Right ventricle myocardium superior (tissue), 1 donor: ENCODE measurements around the gene SLC16A2. TPM values are rescaled to one million over a fixed set of nuclear protein-coding genes. Genes with fewer than 3 reads are reported as not detected.
"Not testable (repeated sequence)": the region's sequence is repeated elsewhere in the genome, so short reads cannot be mapped to it uniquely, and the experiment has no call there.

ENCODE experiments used
- ATAC-seq: fragments of 200-7000 bp; cut with Tn5 transposase; one replicate; pipeline ENCODE4 v1.9.1; 2020; ENCODE audit warnings: mild to moderate bottlenecking; ENCODE audit not compliant: poor library complexity
- DNase-seq: peaks from one replicate; pipeline ENCODE4 v3.0.0-alpha.2; 2020
- intact Hi-C: fragments of 100-400 bp; cut with DNase I; formaldehyde crosslinking; loops from one replicate; pipeline ENCODE4 v1.11.2; 2022
- total RNA-seq: library from RNA; stranded (reverse); fragmentation: NEBNext Ultra II Directional; extraction: Animal tissue kit (Norgen Biotek cat#: 25700); gene quantifications from one replicate; pipeline ENCODE4 v1.2.1, GENCODE V29; 2021
- donor health status: DM: no; HTN: yes; CAD: no; lungs with severe emphysema.

Gene SLC16A2
- total RNA-seq, 1 donor from 2014 or later = 5.7 TPM

DNA sequence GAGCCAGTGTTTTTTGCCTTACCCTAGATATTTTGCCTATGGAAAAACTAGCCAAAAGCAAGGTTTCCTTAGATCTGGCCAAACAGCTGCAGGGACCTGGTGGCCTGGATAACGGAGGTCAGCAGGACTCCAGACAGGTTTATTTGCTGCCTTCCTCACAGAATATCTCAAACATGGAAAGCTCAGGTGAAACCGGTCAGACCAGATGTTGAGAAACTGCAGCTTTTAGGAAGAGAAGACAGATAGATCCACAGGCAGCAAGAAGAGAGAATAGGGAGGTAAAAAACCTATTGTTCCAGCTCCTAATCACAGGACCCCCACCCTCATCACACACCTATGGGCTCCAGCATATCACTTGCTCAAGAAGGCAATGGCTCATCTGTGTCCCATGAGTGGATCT lies 16.2 kb downstream of the SLC16A2 start:
- DNase-seq (no peak), ATAC-seq (no peak)

GRCh38 chrX:74438764-74439163 lies 17.5 kb downstream of the SLC16A2 start:
- ATAC-seq (no peak), DNase-seq (no peak)
- intact Hi-C loops = no loop called here

More for the DNA sequence above, 16.2 kb downstream of the SLC16A2 start:
- intact Hi-C loops = no loop called here

DNA sequence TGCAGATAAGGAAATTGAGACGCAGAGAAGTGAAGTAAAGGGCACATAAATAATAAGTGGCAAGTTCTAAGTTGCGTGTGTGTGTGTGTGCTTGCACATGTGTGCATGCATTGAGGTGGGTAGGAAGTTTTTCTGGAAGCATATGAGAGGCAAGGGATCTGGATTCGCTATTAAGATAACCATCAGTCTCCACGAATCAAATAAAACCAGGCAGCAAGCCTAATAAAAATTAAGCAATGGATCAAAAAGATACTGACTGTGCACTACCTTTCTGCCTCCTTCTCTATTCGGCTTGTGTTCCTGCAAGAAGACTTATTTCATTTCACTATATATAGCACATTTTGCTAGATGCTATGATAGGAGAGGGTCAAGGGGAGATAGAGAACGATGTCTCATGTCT lies 23.8 kb downstream of the SLC16A2 start:
- no peak for DNase-seq
- no peak for ATAC-seq
- intact Hi-C loops = no loop called here

DNA sequence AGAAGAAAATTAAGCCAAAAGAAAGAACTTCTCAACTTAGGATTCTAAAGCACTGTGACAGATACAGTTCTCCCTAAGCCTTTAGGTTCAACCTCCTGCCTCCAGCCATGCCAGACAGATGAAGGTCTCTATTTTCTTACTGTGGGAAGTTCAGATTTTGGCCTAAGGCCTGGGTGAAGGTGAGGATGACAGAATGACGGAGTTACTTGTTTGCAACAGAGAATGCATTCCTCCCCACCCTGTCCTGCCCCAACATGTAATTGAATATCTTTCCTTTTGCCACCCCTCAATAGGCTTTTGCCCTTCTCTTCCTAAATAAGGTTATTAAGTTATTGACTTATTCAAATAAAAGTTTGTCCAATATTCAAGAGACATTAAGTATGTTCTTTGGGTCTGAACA lies 25.6 kb downstream of the SLC16A2 start:
- intact Hi-C loops = no loop called here
- DNase-seq (no peak), ATAC-seq (no peak)

DNA sequence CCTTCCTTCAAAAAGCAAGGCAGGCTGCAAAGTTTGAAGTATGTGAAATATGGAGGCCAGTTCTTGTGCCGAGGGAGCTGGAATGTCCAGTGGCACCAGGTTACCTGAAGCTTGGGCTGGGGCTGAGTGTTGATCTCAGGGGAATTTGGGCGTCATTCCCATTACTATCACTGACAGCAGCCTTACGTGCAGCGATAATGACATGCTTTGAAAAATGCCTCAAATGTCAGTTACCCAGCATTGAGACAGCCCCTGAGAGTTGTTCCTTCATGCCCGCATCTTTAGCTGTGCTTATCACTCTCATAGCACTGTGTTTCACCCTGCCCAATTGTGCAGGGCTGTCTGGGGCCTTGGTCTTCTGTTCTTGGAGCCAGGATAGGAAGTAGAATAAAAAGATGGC lies 27.4 kb downstream of the SLC16A2 start:
- DNase-seq (no peak), ATAC-seq (no peak)
- intact Hi-C loops = no loop called here

DNA sequence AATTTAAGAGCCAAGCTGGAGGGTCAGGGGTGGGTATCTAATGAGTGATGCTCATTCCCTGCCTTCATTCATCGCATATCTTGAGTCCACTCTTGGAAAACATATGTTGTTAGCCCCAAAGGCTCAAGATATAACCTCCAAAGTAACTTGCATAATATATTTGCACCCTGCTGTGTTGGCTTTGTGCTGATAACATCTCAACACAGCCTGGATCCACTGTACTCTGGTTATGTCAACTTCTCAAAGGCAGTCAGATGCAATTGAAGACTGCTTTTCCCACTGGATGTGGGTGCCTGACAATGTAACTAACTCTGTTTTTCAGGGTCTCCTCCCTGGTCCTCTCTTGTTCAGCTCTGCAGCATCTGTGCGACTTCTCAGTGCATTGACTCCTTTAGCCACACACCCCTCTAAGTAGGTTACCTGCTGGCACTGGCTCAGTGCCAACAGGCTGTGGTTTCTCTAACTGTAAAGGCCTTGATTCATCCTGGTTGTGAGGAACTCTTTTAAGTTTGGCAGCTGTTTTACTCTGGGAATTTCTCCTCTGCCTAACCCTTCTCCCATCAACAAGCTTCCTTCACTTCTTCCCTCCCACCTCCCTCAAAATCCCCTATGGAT lies 28.1 kb downstream of the SLC16A2 start:
- intact Hi-C loops = no loop called here
- ATAC-seq = no peak

GRCh38 chrX:74449937-74450330 lies 28.6 kb downstream of the SLC16A2 start:
- no peak for ATAC-seq
- intact Hi-C loops = no loop called here

More for the DNA sequence above, 28.1 kb downstream of the SLC16A2 start:
- no peak for DNase-seq

DNA sequence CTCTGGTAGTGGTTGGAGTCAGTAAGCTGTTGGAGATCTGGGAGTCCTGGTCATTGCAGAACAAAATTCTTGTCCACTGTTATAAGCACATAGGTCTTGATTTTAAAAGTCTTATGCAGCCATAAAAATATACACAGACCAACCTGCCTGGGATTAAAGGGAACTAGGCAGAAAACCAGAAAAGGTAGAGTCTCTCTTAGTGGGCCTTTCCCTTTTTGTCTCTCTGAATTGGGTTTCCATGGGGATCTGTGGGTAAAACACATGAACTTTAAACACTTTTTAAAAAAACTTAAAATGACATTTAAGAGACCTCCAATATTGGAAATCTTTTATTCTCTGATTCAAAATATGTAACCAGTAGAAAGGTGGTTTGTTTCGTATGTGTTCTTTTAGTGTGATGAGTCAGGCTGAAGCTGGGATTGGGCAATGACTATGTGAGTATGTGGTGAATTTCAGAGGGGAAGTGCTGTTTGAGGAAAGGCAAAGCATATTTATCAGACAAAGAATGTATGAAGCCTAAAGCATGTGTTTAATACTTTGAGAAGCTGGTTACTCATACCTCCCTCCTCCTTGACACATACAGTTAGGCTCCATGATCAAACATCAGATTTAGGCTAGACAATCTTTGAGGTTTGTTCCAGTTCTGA lies 29.6 kb downstream of the SLC16A2 start:
- DNase-seq (no peak), ATAC-seq (no peak)
- intact Hi-C loops = no loop called here

More at GRCh38 chrX:74449937-74450330, 28.6 kb downstream of the SLC16A2 start:
- DNase-seq = no peak

GRCh38 chrX:74451450-74452198 lies 30.3 kb downstream of the SLC16A2 start:
- ATAC-seq (no peak), DNase-seq (no peak)
- intact Hi-C loops = no loop called here

DNA sequence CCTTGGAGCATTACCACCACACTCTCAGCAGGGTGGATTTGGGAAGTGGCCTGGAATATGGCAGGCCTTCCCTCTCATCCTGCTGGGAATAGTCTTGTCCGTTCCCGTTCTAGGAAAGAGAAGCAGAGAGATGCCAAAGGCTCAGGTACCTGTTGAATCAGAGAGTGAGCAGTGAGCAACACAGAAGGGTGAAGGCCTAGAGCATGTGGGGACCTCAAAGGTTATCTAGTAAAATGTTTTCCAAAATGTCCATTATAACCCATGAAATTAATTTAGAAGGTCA lies 30.8 kb downstream of the SLC16A2 start:
- intact Hi-C loops = no loop called here
- DNase-seq (no peak), ATAC-seq (no peak)

DNA sequence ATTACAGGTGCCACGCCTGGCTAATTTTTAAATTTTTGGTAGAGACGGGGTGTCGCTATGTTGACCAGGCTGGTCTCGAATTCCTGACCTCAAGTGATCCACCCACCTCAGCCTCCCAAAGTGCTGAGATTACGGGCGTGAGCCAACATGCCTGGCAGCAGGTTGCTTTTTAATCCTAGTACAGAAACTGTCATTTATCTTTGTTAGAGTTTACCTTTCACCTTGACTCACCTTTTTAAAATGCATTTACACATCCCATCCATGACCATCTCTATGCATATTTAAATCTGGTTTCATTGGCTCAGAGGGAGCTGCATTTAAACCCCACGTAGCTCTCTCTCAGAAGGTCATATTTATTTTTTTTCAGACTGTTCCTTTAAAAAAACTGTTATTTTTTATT lies 31.9 kb downstream of the SLC16A2 start:
- no peak for ATAC-seq
- intact Hi-C loops = no loop called here
- no peak for DNase-seq

- DNase-seq, intact Hi-C loops, ATAC-seq: not testable (repeated sequence)
Observed at GRCh38 chrX:74454233-74454632, 32.9 kb downstream of the SLC16A2 start.

DNA sequence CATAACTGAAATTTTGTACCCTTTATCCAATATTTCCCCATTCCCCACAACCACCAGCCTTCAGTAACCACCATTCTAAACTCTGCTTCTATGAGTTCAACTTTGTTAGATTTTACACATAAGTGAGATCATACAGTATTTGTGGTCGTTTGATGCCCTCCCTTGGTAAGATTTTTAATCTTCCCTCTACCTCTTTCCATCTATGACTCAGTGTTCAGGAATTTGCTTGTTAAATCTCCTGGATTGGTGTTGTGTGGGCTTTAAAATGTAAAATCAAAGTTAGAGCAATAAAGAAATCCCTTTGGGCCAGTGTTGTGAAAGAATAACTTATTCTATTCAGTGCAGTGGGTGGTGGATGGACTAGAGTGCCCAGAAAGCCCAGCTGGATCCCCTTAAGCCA lies 37.4 kb downstream of the SLC16A2 start:
- no peak for ATAC-seq
- DNase-seq = no peak
- intact Hi-C loops = no loop called here

DNA sequence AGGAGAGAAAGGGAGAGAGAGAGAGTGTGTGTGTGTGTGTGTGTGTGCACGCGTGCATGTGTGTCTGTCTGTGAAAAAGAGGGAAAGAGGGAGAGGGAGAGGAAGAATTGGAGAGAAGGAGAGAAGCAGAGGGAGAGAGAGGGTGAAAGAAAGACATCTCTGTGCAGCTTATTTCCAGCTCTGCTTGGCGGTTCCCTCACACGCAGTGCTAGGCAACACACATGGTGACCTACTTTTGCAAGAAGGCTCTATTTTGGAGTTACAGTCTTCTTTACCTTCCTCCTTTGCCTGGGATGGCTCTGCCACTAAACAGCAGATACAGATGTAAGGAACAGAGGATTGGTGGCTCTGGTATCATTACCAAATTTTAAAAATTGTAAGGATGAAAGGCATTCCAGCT lies 40.1 kb downstream of the SLC16A2 start:
- DNase-seq (no peak), ATAC-seq (no peak)
- intact Hi-C loops = no loop called here

DNA sequence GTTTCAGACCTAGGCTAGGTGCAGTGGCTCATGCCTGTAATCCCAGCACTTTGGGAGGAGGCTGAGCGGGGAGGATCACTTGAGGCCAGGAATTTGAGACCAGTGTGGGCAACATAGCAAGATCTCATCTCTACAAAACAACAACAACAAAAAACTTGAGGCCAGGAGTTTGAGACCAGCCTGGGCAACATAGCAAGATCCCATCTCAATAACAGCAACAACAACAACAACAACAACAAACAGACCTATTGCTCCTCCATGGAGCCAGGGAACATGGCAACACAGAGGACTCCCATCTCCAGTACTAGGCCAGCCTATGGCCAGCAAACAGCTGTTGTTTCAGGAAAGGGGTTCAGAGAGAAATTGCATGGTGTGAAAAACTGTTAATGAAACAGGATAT lies 43.4 kb downstream of the SLC16A2 start:
- intact Hi-C loops = no loop called here
- DNase-seq (no peak), ATAC-seq (no peak)

DNA sequence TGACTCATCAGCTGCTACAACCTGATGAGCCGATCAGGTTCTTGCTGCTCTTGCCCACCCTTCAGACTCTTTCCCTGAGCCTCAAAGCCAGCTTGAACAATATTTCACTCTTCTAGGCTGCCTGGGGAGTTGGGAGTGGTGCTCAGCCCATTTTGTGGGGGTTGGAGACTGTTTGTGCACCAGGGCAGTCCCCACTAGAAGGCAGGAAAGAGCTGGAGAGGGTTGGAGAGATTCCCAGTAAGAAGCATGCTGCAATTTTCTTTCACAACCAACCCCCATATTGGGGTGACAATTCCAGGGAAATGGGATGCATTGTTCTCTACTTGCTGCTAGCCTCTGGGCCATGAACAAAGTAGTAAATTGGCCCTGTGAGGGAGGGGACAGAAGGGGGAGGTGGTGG lies 44.1 kb downstream of the SLC16A2 start:
- ATAC-seq (no peak), DNase-seq (no peak)
- intact Hi-C loops = no loop called here

DNA sequence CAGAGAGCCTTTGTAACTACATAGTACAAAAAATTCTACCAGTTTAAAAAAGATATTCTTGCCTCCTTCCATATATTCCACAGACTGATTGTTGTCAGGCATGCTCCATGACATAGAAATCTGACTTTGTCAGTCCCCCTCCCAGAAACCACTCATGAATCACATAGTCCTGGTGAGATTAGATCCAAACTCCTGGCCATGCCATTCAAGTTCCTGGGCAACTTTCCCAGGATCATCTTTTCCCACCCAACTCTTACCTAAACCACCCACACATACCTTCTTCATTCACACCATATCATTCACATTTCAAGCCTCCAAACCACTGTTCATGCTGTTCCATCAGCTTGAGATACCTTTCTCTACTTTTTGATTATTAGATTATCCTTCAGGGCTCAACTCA lies 46.4 kb downstream of the SLC16A2 start:
- intact Hi-C loops = no loop called here
- ATAC-seq = no peak
- no peak for DNase-seq

DNA sequence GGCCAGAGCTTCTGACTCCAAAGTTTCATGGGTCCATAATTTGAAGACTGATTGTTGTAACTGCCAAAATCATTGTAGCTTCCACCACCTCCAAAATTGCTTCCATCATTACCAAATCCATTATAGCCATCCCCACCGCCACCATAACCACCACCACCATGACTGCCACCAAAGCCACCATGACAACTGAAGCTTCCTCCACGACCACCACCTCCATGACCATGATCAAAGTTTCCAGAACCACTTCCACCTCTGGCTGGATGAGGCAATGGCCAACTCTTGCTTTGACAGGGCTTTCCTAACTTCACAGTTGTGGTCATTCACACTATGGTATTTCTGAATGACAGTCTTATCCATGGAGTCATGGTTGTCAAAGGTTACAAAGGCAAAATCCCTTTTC lies 51.8 kb downstream of the SLC16A2 start:
- intact Hi-C loops, ATAC-seq: not testable (repeated sequence)

GRCh38 chrX:74490247-74490646 lies 69.0 kb downstream of the SLC16A2 start:
- intact Hi-C loops = no loop called here
- no peak for DNase-seq
- ATAC-seq = no peak

More for the DNA sequence above, 51.8 kb downstream of the SLC16A2 start:
- DNase-seq = not testable (repeated sequence)

DNA sequence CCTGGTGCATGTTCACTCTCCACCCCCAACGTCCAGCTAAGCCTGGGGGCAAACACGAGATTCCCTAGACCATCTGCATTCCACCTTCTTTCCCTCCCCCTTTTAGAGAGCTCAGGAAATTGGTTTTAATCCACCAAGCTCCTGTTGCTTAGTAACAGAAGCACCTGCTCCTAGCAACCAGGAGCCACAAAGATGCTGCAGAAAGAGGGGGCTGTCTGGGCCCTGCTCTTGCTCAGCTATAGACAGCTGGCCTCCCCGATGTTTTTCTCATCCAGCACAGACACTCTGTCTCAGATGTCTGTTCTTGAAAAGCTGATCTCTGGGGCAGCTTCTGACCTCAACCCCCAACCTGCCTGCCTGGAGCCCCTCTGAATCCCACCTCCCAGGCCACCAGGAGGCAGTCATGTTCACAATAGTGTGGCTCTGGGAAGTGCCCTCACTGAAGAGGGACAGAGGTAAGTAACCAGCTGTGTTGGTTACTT lies 71.5 kb downstream of the SLC16A2 start:
- ATAC-seq = no peak

More for the DNA sequence above, 71.5 kb downstream of the SLC16A2 start:
- DNase-seq = no peak
- intact Hi-C loops = no loop called here
